Measurements from ENCODE around the gene HTRA2.

Gene HTRA2

GRCh38 chr2:74515981-74516633 is 13.6 kb upstream of the HTRA2 start:
- Mint-ChIP-seq H3K4me1 (ENCODE audit: low read depth in 2 of 2) (peaks cover 9 to 24% of the 10 kb centered on the region in 2 donors), H3K36me3 (ENCODE audit: insufficient read depth) (peaks cover 12% of the 10 kb centered on the region), H3K27ac (no peak overlapping the region), H3K9me3 (no peaks in the 10 kb centered on the region), H3K27me3 (peaks cover 64 to 93% of the 10 kb centered on the region in 2 donors), H3K4me3 (peak overlapping the region; percentile 72)
- DNase-seq: peak in 2 of 3 experiments; percentile 45 to 46
- peak; percentile 74 for ATAC-seq (replicated peaks)

GRCh38 chr2:74516650-74517049 is 13.1 kb upstream of the HTRA2 start:
- peaks cover 66 to 92% of the 10 kb centered on the region in 2 donors for H3K27me3 Mint-ChIP-seq
- peak overlapping the region; percentile 72 for H3K4me3 Mint-ChIP-seq

GRCh38 chr2:74522516-74522915 is 7.2 kb upstream of the HTRA2 start:
- DNase-seq: no peak
- Mint-ChIP-seq H3K4me1 (ENCODE audit: low read depth in 2 of 2) (peaks cover 0 to 6% of the 10 kb centered on the region in 2 donors), H3K4me3 (no peak overlapping the region), H3K27me3 (peaks cover 37 to 40% of the 10 kb centered on the region in 2 donors), H3K27ac (no peak overlapping the region), H3K9me3 (no peaks in the 10 kb centered on the region), H3K36me3 (ENCODE audit: insufficient read depth) (peaks cover 14% of the 10 kb centered on the region)
- ATAC-seq (replicated peaks): no peak

More at GRCh38 chr2:74516650-74517049, 13.1 kb upstream of the HTRA2 start:
- Mint-ChIP-seq H3K36me3 (ENCODE audit: insufficient read depth) (peaks cover 12% of the 10 kb centered on the region), H3K9me3 (no peaks in the 10 kb centered on the region), H3K4me1 (ENCODE audit: low read depth in 2 of 2) (peaks cover 9 to 24% of the 10 kb centered on the region in 2 donors), H3K27ac (no peak overlapping the region)
- ATAC-seq (replicated peaks): no peak
- no peak for DNase-seq

GRCh38 chr2:74524005-74524404 is 5.7 kb upstream of the HTRA2 start:
- peaks cover 22 to 25% of the 10 kb centered on the region in 2 donors for H3K27me3 Mint-ChIP-seq
- no peak for ATAC-seq (replicated peaks)
- H3K36me3 Mint-ChIP-seq (ENCODE audit: insufficient read depth): peaks cover 27% of the 10 kb centered on the region

GRCh38 chr2:74524955-74525716 is 4.6 kb upstream of the HTRA2 start:
- Mint-ChIP-seq H3K36me3 (ENCODE audit: insufficient read depth) (peaks cover 38% of the 10 kb centered on the region), H3K4me3 (no peak overlapping the region)
- ATAC-seq (replicated peaks): no peak

More at GRCh38 chr2:74524005-74524404, 5.7 kb upstream of the HTRA2 start:
- Mint-ChIP-seq H3K27ac (no peak overlapping the region), H3K4me3 (no peak overlapping the region), H3K9me3 (no peaks in the 10 kb centered on the region), H3K4me1 (ENCODE audit: low read depth in 2 of 2) (peaks cover 10 to 18% of the 10 kb centered on the region in 2 donors)
- no peak for DNase-seq

GRCh38 chr2:74525717-74526648 is 3.8 kb upstream of the HTRA2 start, which contains the start of gene DQX1:
DQX1 (minus strand) TSS chr2:74526231; CDS start chr2:74525729, 502 bp downstream.
- peaks cover 16 to 28% of the 10 kb centered on the region in 2 donors for H3K4me1 Mint-ChIP-seq (ENCODE audit: low read depth in 2 of 2)

More at GRCh38 chr2:74524955-74525716, 4.6 kb upstream of the HTRA2 start:
- DNase-seq: no peak
- peaks cover 12 to 21% of the 10 kb centered on the region in 2 donors for H3K4me1 Mint-ChIP-seq (ENCODE audit: low read depth in 2 of 2)
- H3K27me3 Mint-ChIP-seq: peaks cover 11 to 14% of the 10 kb centered on the region in 2 donors
- H3K27ac Mint-ChIP-seq: no peak overlapping the region
- H3K9me3 Mint-ChIP-seq: no peaks in the 10 kb centered on the region

GRCh38 chr2:74526649-74527230 is 3.0 kb upstream of the HTRA2 start:
- DNase-seq: no peak
- no peak for ATAC-seq (replicated peaks)
- Mint-ChIP-seq H3K27me3 (no peaks in the 10 kb centered on the region), H3K4me3 (no peak overlapping the region), H3K27ac (no peak overlapping the region), H3K36me3 (ENCODE audit: insufficient read depth) (peaks cover 42% of the 10 kb centered on the region), H3K4me1 (ENCODE audit: low read depth in 2 of 2) (peaks cover 22 to 34% of the 10 kb centered on the region in 2 donors), H3K9me3 (no peaks in the 10 kb centered on the region)

More at GRCh38 chr2:74525717-74526648, 3.8 kb upstream of the HTRA2 start, which contains the start of gene DQX1:
- no peak within 1 kb of the TSS for H3K4me3 Mint-ChIP-seq
- H3K27me3 Mint-ChIP-seq: peaks cover 3 to 5% of the 10 kb centered on the region in 2 donors
- peaks cover 42% of the 10 kb centered on the region for H3K36me3 Mint-ChIP-seq (ENCODE audit: insufficient read depth)
- DNase-seq: no peak
- H3K9me3 Mint-ChIP-seq: no peaks in the 10 kb centered on the region
- no peak within 1 kb of the TSS for H3K27ac Mint-ChIP-seq
- ATAC-seq (replicated peaks): no peak

- DNase-seq (no peak), ATAC-seq (replicated peaks) (no peak)
- H3K9me3 Mint-ChIP-seq: no peaks in the 10 kb centered on the region
- peaks cover 42% of the 10 kb centered on the region for H3K36me3 Mint-ChIP-seq (ENCODE audit: insufficient read depth)
- peak overlapping the region in 1 of 2 donors; percentile 98 for H3K27ac Mint-ChIP-seq
- H3K27me3 Mint-ChIP-seq: no peaks in the 10 kb centered on the region
- H3K4me1 Mint-ChIP-seq (ENCODE audit: low read depth in 2 of 2): peaks cover 27 to 39% of the 10 kb centered on the region in 2 donors
- peak overlapping the region; percentile 86 to 95 for H3K4me3 Mint-ChIP-seq
Observed at GRCh38 chr2:74527741-74528140, 2.0 kb upstream of the HTRA2 start.

- H3K36me3 Mint-ChIP-seq (ENCODE audit: insufficient read depth): peaks cover 42% of the 10 kb centered on the region
- H3K9me3 Mint-ChIP-seq: no peaks in the 10 kb centered on the region
Observed at GRCh38 chr2:74528600-74529356, 955 bp upstream of the HTRA2 start.

GRCh38 chr2:74530239-74531187 is 780 bp downstream of the HTRA2 start:
- peak; percentile 60 for ATAC-seq (replicated peaks)
- Mint-ChIP-seq H3K36me3 (ENCODE audit: insufficient read depth) (peaks cover 42% of the 10 kb centered on the region), H3K27ac (peak overlapping the region; percentile 92 to 98), H3K9me3 (no peaks in the 10 kb centered on the region), H3K27me3 (no peaks in the 10 kb centered on the region), H3K4me1 (ENCODE audit: low read depth in 2 of 2) (peaks cover 27 to 39% of the 10 kb centered on the region in 2 donors), H3K4me3 (peak overlapping the region; percentile 86 to 95)
- peak; percentile 66 to 72 (median 70) for DNase-seq

More at GRCh38 chr2:74528600-74529356, 955 bp upstream of the HTRA2 start:
- H3K4me3 Mint-ChIP-seq: peak overlapping the region; percentile 86 to 95
- H3K27ac Mint-ChIP-seq: peak overlapping the region; percentile 92 to 98
- ATAC-seq (replicated peaks) (no peak), DNase-seq (no peak)
- no peaks in the 10 kb centered on the region for H3K27me3 Mint-ChIP-seq
- H3K4me1 Mint-ChIP-seq (ENCODE audit: low read depth in 2 of 2): peaks cover 27 to 39% of the 10 kb centered on the region in 2 donors

- H3K36me3 Mint-ChIP-seq (ENCODE audit: insufficient read depth): peaks cover 34% of the 10 kb centered on the region
Observed at GRCh38 chr2:74531666-74532065, 1.9 kb downstream of the HTRA2 start.

More at GRCh38 chr2:74531666-74532065, 1.9 kb downstream of the HTRA2 start:
- DNase-seq (no peak), ATAC-seq (replicated peaks) (no peak)
- Mint-ChIP-seq H3K27ac (peak overlapping the region; percentile 92 to 98), H3K4me3 (peak overlapping the region in 1 of 2 donors; percentile 42), H3K9me3 (no peaks in the 10 kb centered on the region), H3K4me1 (ENCODE audit: low read depth in 2 of 2) (peaks cover 27 to 37% of the 10 kb centered on the region in 2 donors), H3K27me3 (no peaks in the 10 kb centered on the region)
